Measurements from ENCODE around the gene HDAC9. TPM values are rescaled to one million over a fixed set of nuclear protein-coding genes. Genes with fewer than 3 reads are reported as not detected.

Gene HDAC9
- total RNA-seq, 1 experiment from 2014 or later = 17.1 TPM

GRCh38 chr7:18590744-18591340 is 95.3 kb downstream of the HDAC9 start:
- POLR2A ChIA-PET = no interaction called here
- no peaks in the 10 kb centered on the region for H3K4me1 ChIP-seq (ENCODE audit: control insufficient read depth, insufficient read depth, low read length)
- DNase-seq (ENCODE audit: low read depth, low spot score) (peak; percentile 45), ATAC-seq (peak; percentile 87)
- no peak overlapping the region; the same call in 1 of the 2 replicates for H3K27ac ChIP-seq (ENCODE audit: low read length)
- CTCF ChIA-PET = interaction anchor here (0.6 to 1.4 kb wide), 4 partner anchors 238 to 1681 kb away, joined by 3 to 8 read pairs (median 6); no protein-coding TSS in a partner anchor
- H3K4me3 ChIP-seq (ENCODE audit: low read depth in 2 of 2, low read length in 2 of 2) = no peak overlapping the region
- no peaks in the 10 kb centered on the region for H3K27me3 ChIP-seq (ENCODE audit: control insufficient read depth, insufficient read depth, low read length)
- H3K9me3 ChIP-seq (ENCODE audit: control insufficient read depth, insufficient read depth, low read depth, low read length) = no peaks in the 10 kb centered on the region
- no TSS peak for BruUV-seq (replicated peaks)
- in situ Hi-C loops (cut with HindIII; ENCODE audit: low pct_unique_long_range_greater_than_20kb, low sequenced_read_pairs) (no loop called here), intact Hi-C loops (cut with micrococcal nuclease; ENCODE audit: unreplicated experiment) (loop anchor here (5.0 kb wide), 2 partner anchors 531 to 1076 kb away; no protein-coding TSS in a partner anchor)
- TF ChIP-seq CTCF (IDR thresholded peaks at IDR 0.05) = peak; percentile 78; the same call in 1 of the 2 replicates
- no peak for TF ChIP-seq REST (IDR thresholded peaks at IDR 0.05; ENCODE audit: insufficient read depth in 1 of 2, low read depth in 2 of 2, low read length in 1 of 2)
- TF ChIP-seq POLR2AphosphoS5 (IDR thresholded peaks at IDR 0.05; ENCODE audit: low read depth, low read length) = no peak
- TF ChIP-seq TCF7L2 (IDR thresholded peaks at IDR 0.05; ENCODE audit: low read depth, low read length) = no peak
- no peak for TF ChIP-seq SIN3A (IDR thresholded peaks at IDR 0.05; ENCODE audit: borderline replicate concordance, insufficient read depth, low read depth, low read length)
- no peaks in the 10 kb centered on the region for H3K36me3 ChIP-seq (ENCODE audit: control insufficient read depth, insufficient read depth, low read length)

GRCh38 chr7:18593602-18594279 is 98.2 kb downstream of the HDAC9 start:
- H3K36me3 ChIP-seq (ENCODE audit: control insufficient read depth, insufficient read depth, low read length) = no peaks in the 10 kb centered on the region
- intact Hi-C loops (cut with micrococcal nuclease; ENCODE audit: unreplicated experiment) = loop anchor here (5.0 kb wide), 2 partner anchors 529 to 1074 kb away; no protein-coding TSS in a partner anchor
- in situ Hi-C loops (cut with HindIII; ENCODE audit: low pct_unique_long_range_greater_than_20kb, low sequenced_read_pairs) = no loop called here
- BruUV-seq (replicated peaks) = no TSS peak
- H3K9me3 ChIP-seq (ENCODE audit: control insufficient read depth, insufficient read depth, low read depth, low read length) = peaks cover 3% of the 10 kb centered on the region; the same call in 1 of the 2 replicates
- POLR2A ChIA-PET = no interaction called here
- no peak overlapping the region for H3K4me3 ChIP-seq (ENCODE audit: low read depth in 2 of 2, low read length in 2 of 2)
- ATAC-seq (no peak), DNase-seq (ENCODE audit: low read depth, low spot score) (no peak)
- no peaks in the 10 kb centered on the region for H3K4me1 ChIP-seq (ENCODE audit: control insufficient read depth, insufficient read depth, low read length)
- no peak for TF ChIP-seq SIN3A (IDR thresholded peaks at IDR 0.05; ENCODE audit: borderline replicate concordance, insufficient read depth, low read depth, low read length)
- no peak for TF ChIP-seq REST (IDR thresholded peaks at IDR 0.05; ENCODE audit: insufficient read depth in 1 of 2, low read depth in 2 of 2, low read length in 1 of 2)
- no peak for TF ChIP-seq POLR2AphosphoS5 (IDR thresholded peaks at IDR 0.05; ENCODE audit: low read depth, low read length)
- TF ChIP-seq TCF7L2 (IDR thresholded peaks at IDR 0.05; ENCODE audit: low read depth, low read length) = no peak
- TF ChIP-seq CTCF (IDR thresholded peaks at IDR 0.05) = no peak
- CTCF ChIA-PET = no interaction called here
- H3K27me3 ChIP-seq (ENCODE audit: control insufficient read depth, insufficient read depth, low read length) = no peaks in the 10 kb centered on the region
- no peak overlapping the region; the same call in 1 of the 2 replicates for H3K27ac ChIP-seq (ENCODE audit: low read length)
